ENCODE results near the gene JPH2. TPM values are rescaled to one million over a fixed set of nuclear protein-coding genes. Genes with fewer than 3 reads are reported as not detected.

JPH2 gene
- total RNA-seq, 1 donor from 2014 or later: 0.58 TPM

DNA sequence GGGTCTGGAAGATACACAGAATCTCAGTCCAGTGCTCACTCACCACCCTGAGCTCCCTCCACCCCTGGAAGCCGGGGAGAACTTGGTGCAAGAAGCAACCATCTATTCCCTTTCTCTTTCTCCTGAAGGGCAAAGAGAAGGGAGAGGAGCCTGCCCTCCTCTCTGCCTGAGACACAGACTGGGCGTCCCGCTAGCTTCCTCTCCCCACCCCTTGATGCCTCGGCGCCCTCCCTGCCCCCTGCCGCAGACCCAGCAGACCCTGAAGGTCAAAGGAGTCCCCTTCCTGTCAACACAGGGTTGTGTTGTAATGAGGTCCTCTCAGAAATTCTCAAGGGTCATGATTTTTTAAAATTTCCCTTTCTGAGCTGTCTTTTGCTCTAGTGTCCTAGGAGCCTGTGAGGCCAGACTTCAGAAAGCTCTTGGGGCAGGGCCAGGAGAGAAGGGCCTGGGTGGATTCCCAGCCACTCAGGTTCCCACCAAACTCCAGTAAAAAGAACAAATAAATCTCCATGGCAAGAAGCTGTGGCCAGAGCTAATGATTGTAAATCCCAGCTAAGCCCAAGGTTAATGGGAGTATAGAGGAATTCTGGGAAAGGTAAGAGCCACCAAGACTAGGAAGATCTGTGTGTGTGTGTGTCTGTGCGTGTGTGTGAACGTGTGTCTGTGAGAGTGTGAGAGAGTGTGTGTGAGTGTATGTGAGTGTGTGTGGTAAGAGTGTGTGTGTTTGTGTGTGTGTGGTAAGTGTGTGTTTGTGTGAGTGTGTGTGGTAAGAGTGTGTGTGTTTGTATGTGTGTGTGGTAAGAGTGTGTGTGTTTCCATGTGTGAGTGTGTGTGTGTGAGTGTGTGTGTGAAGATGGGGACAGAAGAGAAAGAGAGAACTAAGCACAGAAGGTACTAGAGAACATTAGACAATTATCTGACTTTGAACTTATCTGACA, 1.1 kb upstream of the JPH2 start:
- DNase-seq (ENCODE audit: extremely low read depth, low read depth, low spot score): no peak

DNA sequence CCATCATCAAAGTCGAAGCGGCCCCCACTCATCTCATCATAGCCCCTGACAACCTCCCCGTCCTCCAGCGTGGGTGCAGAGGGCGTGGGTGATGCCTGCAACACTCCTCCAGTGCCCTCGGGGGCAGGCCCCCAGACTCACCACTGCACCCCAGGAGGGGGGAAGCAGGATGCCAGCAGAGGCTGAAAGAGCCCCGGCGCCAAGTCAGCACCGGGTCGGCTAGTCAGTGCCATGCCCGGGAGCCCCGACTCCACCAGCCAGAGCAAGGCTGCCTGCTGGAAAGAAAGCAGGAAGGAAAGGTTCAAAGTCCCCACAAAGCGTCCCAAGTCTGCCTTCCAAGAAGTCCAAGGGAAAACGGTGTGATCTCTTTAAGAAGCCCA, 324 bp downstream of the JPH2 start:
- DNase-seq (ENCODE audit: extremely low read depth, low read depth, low spot score): no peak

DNA sequence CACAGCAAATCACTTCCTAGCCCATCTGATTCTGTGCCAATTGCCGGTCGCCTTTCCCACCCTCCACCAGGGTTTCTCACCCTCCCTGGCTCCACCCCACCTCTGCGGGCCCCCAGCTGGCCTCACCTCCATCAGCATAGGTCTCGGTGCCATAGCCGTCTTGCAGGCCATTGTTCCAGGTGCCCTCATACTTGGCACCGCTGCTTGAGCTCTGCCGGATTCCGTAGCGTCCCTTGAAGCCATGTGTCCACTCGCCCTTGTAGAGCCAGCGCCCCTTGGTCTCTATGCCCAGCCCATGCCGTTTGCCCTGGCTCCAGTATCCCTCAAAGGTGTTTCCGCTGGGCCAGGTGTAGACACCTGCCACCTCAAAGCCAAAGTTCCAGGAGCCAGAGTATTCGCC, 787 bp downstream of the JPH2 start:
- DNase-seq (ENCODE audit: extremely low read depth, low read depth, low spot score): no peak

DNA sequence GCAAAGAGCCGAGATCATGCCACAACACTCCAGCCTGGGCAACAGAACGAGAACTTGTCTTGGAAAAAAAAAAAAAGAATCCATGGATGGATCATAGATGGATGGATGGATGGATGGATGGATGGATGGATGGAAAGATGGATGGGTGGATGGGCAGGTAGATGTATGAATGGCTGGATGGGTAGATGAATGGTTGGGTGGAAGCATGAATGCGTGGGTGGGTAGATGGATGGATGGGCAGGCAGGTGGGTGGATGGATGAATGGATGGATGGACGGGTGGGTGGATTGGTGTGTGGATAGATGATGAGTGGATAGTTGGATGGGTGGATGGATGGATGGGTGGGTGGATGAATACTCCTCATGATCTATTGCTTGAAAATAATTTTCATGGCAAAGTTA, 1.4 kb downstream of the JPH2 start:
- DNase-seq (ENCODE audit: extremely low read depth, low read depth, low spot score): no peak

DNA sequence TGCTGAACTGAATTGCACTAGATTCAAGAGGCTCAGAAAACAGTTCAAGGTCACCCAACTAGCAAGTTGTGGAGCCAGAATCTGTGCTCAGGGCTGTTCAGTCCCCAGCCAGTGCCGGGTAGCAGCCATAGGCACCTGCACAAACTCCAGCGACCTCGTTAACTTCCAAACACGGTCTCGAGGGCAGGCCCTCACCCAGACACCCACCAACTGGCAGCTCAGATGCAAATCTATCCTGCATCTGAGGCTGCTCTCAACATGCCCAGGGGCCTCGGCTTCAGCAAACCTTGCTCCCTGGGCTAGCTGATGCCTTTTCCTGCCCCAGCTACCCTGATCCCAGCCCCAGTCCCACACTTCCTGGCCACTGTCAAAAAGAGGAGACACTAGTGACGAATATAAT, 3.7 kb downstream of the JPH2 start:
- no peak for DNase-seq (ENCODE audit: extremely low read depth, low read depth, low spot score)

DNA sequence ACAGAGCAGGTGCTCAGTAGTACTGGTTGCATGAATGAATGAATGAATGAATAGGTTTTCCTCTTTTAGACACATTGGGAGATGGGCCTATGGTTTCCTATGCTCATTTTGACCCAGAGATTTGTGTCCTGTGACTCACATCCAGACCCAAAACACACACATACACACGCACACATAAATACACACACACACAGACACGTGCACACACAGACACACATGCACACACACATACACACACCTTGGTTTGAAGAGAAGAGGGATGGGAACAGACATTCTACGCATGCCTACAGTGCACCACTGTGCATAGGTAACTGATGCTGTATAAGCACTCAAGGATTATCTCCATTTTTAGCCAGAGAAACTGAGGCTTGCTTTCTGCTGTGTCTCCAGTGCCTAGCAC, 4.1 kb downstream of the JPH2 start:
- DNase-seq (ENCODE audit: extremely low read depth, low read depth, low spot score): no peak

DNA sequence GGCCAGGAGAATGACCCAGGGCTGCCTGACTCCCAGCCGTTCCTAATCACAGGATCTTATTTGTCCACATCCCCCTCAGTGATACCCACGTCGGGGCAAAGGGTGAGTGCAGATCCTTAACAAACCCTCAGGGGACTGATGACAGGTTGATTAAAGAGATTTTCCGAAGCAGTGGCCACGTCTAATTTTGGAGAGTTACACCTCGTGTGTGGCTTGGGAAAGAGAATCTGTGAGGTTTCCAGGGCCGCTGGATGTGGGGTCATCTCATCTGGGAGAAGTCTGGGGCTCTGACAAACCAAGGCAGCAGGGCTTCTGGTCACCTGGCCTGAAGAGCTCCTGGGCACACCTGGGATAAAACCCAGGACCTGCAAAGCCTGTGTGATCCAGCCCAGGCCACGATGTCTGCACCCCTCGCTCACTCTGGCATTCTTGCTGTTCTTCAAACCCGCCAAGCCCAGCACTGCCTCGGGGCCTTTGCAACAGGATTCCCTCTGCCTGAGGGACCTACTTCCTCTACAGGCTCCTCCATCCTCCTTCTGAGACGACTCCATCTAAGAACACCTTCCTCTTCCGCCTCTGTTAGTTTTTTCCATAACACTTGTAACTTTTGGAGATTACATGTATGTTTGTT, 4.7 kb downstream of the JPH2 start:
- no peak for DNase-seq (ENCODE audit: extremely low read depth, low read depth, low spot score)

DNA sequence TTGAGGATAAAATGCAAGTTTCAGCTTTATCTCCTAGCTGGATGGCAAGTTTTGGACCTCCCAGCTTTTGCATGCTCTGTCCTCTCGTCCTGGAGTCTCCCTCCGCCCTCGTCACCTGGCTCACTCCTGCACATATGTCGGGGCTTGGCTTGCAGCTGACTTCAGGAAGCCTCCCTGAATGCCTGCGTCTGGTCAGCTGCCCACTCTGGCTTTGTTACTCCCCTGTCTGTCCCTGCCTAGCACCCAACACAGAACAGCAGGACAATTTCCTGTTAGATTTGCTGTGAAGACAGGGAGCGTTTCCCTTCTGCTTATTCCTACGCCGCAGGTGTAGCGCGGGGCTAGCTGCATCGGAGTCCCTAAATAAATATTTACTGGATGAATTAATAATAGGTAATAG, 5.4 kb downstream of the JPH2 start:
- no peak for DNase-seq (ENCODE audit: extremely low read depth, low read depth, low spot score)

DNA sequence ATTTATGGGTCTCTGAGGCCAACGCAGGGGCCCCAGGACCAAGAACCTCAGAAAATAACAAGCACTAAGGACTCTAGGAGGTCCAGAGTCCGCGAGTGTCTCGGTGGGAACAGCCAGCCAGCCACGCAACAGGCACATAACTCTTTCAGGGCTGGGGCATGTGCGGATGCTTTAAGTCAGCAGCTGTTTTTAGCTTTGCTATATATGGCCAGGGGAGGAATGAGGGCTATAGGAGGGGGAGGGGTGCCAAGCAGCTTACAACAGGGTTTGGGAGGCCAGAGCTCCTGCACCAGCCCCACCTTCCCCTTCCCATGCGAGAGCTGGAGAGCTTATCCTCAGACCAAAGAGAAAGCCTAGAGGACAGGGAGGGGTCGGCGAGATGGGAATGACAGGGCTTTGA, 6.2 kb downstream of the JPH2 start:
- DNase-seq (ENCODE audit: extremely low read depth, low read depth, low spot score): no peak

DNA sequence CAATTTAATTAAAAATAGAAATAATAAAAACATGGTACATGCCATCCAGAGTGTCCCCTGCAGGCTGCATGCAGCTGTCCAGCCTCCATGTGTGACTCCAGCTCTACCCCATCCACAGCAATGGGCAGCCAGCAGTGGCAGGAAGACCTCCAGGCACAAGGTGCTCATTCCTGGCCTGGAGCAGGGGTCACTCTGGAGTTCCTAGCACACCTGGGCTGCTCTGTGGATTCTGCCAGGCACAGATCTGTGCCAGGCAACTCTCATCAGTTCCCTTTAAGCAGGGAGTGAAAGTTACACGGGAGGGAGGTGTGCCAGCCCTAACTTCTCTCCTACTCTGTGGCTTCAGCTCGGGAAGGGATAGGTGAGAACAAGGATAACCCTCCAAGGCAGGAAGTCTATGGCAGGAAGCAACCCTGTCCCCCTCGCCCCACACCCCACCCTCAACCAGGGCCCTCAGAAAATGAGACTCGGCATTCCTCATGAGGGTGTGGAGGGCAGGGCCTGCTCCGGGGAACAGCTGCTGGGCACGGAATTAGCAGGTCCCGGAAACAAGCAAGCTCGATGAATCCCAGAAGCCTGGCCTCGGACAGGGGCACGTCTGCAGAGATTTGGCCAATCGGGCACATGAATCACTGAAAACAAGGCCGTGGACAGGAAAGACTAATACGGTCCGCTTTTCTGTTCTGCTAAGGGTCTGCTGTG, 10.0 kb downstream of the JPH2 start:
- no peak for DNase-seq (ENCODE audit: extremely low read depth, low read depth, low spot score)

DNA sequence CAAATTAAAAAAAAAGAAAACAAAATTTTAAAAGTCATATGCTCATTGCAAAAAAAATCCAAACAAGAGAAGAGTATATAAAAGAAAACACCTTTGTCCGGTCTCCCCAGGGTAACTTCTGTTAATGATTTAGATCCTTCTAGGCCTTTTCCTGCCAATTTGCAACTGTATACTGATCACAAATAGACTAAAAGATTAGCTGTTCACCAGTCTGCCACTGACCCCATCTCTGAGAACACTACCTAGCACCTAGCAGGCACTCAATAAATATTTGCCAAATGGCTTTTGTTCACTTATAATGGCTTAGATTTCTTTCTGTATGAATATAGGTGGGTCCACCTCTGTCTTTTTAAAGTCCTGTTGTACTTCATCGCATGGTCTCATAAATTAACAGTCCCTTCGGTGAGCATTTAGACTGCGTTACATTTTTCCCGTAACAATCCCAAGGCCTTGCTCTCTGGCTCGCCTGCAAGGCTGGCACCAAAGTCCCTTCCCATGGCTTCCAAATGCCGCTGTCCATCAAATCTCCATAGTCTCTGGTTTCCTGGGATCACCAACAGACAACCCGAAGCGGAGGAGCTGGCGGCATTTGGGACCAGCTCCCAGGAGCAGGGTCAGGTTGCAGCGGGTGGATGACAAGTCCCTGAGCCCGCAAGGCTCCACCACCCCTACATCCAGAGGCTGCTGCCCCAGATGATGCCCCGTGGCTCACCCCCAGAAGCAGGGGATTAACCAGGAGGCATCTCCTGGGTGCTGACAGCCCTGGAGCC, 11.8 kb downstream of the JPH2 start:
- DNase-seq (ENCODE audit: extremely low read depth, low read depth, low spot score): no peak

DNA sequence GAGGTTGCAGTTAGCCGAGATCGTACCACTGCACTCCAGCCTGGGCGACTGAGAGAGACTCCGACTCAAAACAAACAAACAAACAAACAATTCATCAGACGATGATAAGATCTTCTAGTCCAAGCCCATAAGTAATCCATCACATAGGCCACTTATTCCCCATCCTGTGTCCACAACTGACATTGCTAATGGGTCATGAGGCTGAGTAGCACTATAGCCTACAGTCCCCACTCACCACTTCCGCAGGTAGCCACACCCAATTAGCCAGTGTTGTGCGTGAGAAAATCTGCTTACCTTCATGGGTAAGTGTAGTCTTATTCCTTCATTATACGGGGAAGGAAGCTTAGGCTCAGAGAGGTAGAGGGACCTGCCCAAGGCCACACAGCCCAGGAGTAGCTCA, 13.1 kb downstream of the JPH2 start:
- no peak for DNase-seq (ENCODE audit: extremely low read depth, low read depth, low spot score)

DNA sequence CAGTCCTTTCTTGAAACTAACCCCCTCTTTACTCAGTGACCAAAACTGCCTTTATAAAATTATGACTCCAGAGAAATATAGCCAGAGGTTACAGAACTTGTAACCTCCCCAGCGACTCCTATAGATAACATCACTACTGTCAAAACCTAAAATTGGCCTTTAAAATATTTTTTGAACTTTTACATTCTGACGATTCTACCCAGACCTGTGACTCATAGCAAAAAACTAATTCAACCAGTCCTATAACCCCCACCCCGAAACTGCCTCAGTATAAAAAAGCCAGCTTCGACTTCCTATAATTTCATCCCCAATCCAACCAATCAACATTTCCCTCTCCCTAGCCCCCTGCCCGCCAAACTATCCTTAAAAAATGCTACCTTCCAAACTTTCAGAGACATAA, 13.9 kb downstream of the JPH2 start:
- DNase-seq (ENCODE audit: extremely low read depth, low read depth, low spot score): no peak

DNA sequence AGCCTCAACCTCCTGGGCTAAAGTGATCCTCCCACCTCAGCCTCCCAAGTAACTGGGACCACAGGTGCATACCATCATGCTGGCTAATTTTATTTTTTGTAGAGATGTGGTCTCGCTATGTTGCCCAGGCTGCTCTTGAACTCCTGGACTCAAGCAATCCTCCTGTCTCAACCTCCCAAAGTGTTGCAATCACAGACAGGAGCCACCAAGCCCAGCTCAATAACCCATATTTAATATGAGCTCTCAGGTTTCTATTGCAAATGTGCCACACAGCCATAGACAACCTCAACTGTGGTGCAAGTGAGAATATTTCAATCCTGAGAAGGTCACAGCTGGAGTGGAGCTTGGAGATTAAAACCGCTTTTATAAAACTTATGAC, 14.4 kb downstream of the JPH2 start:
- DNase-seq (ENCODE audit: extremely low read depth, low read depth, low spot score): no peak

DNA sequence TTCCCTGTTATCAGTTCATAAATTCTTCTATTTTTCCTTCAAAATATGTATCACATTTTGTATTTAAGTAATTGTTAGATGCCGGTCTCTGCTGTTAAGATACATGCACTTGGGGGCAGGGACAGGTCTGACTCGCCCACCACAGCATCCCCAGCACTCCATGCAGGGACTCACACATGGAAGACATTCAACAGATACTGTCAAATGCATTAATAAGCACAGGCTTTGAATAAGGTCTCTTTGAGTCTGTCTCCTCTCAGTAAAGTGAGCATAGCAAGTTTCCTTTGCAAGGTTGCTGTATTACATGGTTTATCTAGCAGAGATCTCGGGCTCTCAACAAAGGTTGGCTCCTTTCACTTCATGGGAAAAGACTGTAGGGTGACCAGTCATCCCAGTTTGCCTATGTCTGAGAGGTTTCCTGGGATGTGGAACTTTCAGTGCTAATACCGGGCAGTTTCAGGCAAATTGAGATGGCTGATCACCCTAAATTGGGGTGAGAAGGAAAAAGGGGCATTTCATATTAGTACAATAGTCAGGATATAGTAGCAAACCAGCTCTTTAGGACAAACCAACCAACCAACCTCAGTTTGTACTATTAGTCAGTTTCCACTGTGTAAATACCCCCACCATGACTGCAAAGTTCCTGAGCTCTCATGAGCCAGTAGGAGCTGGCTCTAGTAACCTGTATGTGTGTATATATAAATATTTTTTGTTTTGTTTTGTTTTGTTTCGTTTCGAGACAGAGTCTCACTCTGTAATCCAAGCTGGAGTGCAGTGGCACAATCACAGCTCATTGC, 15.0 kb downstream of the JPH2 start:
- DNase-seq (ENCODE audit: extremely low read depth, low read depth, low spot score): no peak

DNA sequence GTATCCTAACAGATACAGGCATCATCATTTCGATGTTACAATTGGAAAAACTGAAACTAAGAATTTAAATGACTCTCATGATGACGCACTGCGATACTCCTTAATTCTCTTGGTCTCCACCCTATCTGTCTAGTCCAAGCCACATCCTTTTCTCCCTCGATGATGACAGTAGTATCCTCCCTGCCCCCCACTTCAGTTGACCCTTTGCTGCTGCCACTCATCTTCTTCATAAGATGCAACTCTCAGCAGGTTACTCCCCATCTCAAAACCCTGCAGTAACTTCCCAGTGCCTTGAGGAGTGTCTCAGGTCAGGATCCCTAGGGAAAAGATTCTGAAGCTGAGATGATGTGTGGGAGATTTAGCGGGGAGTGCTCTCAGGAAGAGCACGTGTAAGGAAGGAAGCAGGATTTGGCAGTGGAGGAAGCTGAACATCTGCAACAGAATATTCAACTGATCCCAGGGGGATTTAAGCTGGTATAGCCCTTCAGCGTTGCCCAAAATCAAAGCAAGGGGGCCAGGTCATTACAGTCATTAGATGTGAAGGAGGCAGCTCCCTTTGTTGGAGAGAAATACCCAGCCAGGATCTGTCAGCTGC, 16.1 kb downstream of the JPH2 start:
- DNase-seq (ENCODE audit: extremely low read depth, low read depth, low spot score): no peak

DNA sequence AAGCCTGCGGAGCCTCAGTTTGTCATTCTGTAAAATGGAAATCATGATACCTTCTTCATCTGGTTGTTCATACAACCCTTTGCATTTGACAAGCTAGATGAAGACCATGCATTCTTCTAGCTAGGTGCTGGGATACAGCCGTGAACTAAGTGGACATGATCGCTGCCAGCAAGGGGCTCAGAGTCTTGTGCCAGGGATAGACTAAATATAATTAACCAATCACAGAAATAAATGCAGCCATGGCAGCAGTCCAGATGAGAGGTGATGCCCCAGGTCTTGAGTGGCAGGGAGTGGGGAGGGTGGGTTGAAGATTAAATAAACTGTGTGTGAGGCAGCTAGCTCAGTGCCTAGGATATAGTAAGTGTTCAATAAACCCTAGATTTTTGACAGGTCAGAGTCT, 19.3 kb downstream of the JPH2 start:
- no peak for DNase-seq (ENCODE audit: extremely low read depth, low read depth, low spot score)

DNA sequence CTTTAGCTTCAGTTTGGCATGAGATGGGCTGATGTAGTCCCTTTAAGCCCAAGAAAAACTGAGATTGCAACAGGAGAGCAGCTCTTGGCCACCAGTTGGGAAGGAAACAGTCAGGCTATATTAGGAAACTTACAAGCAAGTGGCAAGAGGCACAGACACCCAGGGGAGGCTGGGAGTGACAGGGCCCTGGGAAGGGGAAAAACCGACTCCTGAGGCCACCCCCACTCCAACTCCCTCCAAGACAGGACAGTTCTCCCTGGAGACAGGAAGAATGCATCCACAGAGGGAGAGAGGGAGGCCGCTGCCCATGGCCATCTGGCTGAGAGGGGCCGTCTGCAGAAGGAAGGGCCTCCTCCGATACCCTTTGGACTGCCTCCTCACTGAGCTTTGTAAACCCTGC, 20.5 kb downstream of the JPH2 start:
- no peak for DNase-seq (ENCODE audit: extremely low read depth, low read depth, low spot score)

DNA sequence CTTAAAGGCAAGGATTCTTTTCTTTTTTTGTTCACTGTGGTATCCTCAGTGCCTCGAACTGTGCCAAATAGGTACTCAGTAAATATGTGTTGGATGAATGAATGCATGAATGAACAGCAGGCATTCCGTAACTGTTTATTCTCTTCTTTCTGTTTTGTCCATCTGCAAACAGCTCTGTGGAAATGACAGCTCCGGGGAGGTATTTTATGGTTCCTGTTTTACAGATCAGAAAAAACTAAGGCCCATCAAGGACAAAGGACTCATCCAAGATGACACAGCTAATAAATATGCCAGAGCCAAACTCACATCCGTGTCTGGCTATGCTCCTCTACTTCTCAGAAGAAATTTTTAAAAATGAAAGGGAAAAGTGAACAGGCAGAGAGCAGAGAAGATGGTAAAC, 21.0 kb downstream of the JPH2 start:
- DNase-seq (ENCODE audit: extremely low read depth, low read depth, low spot score): no peak

DNA sequence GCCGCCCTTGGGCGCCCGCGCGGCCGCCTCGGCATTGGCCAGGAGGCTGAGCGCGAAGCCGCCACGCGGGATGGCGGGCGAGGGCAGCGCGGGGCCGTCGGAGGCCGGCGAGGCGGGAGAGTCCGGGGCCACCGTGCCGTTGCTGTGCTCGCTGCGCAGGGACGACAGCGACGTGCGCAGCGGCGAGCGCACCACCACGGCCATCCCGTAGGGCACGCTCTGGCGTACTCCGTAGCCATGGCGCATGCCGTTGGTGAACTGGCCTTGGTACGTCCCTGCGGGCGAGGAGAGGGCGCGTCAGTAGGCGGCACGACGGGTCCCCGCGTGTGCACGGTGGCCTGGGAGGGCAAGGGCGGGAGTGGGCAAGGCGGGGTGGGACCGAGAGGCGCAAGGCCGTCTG, 26.9 kb downstream of the JPH2 start:
- DNase-seq (ENCODE audit: extremely low read depth, low read depth, low spot score): no peak
